AG04449 (cell line): Measurements from ENCODE around the gene VPS26B.

Experiments
- CTCF ChIA-PET: fragments of 350-600 bp; formaldehyde crosslinking; extraction: SDS; loops from one replicate; lab custom pipeline; 2021; ENCODE audit warnings: antibody characterized with exemption; lab: Yijun Ruan, JAX
- POLR2A ChIA-PET: fragments of 400-600, 350-600 bp; formaldehyde crosslinking; extraction: SDS; loops from one replicate; lab custom pipeline; 2020; ENCODE audit warnings: antibody characterized with exemption, inconsistent platforms; lab: Yijun Ruan, JAX
- DNase-seq: peaks from one replicate; pipeline ENCODE4 v3.0.0-alpha.2; 2010; ENCODE audit warnings: low read depth, low spot score
- H3K4me3 ChIP-seq: 2 replicates; pipeline ENCODE4 v1.5.1; 2011; ENCODE audit warnings: low read depth, mild to moderate bottlenecking, control low read depth, low read length
- TF ChIP-seq, protein P1 (sequence below): IDR thresholded peaks from one replicate; pipeline ENCODE4 v1.5.1; 2011; ENCODE audit warnings: mild to moderate bottlenecking, moderate library complexity, low read length, control low read depth, inconsistent platforms; ENCODE audit not compliant: insufficient read depth; ENCODE audit errors: missing control alignments

Gene VPS26B

GRCh38 chr11:134236834-134237556 is 12.5 kb downstream of the VPS26B start:
- ChIA-PET POLR2A (no interaction called here), CTCF (interaction anchor here (0.8 to 2.0 kb wide), 2 partner anchors 20 to 25 kb away, joined by 3 to 7 read pairs; no protein-coding TSS in a partner anchor)
- no peak overlapping the region for H3K4me3 ChIP-seq
- no peak for DNase-seq
- TF ChIP-seq, protein P1, sequence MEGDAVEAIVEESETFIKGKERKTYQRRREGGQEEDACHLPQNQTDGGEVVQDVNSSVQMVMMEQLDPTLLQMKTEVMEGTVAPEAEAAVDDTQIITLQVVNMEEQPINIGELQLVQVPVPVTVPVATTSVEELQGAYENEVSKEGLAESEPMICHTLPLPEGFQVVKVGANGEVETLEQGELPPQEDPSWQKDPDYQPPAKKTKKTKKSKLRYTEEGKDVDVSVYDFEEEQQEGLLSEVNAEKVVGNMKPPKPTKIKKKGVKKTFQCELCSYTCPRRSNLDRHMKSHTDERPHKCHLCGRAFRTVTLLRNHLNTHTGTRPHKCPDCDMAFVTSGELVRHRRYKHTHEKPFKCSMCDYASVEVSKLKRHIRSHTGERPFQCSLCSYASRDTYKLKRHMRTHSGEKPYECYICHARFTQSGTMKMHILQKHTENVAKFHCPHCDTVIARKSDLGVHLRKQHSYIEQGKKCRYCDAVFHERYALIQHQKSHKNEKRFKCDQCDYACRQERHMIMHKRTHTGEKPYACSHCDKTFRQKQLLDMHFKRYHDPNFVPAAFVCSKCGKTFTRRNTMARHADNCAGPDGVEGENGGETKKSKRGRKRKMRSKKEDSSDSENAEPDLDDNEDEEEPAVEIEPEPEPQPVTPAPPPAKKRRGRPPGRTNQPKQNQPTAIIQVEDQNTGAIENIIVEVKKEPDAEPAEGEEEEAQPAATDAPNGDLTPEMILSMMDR: no peak

DNA sequence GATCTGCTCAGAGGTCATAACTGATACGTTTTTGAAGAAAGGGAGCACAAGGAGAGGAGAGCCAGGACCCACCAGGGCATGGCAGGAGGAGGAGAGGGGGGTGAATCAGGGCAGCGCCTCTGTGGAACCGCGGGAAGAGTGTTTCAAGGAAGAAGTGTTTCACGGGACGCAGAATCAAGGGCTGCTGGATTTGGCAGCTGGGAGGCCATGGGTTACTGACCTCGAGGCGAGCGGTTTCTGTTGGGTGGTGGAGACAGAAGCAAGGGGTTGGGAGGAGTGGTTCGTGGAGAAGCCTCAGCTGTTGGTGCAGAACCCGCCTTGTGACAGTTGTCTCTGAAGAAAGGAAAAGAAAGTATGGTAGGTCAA is 13.1 kb downstream of the VPS26B start:
- no peak for DNase-seq
- TF ChIP-seq, protein P1: no peak
- no peak overlapping the region for H3K4me3 ChIP-seq
- ChIA-PET CTCF (interaction anchor here (0.8 to 2.0 kb wide), 2 partner anchors 19 to 24 kb away, joined by 3 to 7 read pairs; no protein-coding TSS in a partner anchor), POLR2A (no interaction called here)

GRCh38 chr11:134238956-134239355 is 14.5 kb downstream of the VPS26B start:
- no peak for DNase-seq
- CTCF ChIA-PET: interaction anchor here (0.8 to 1.5 kb wide), 6 partner anchors 9 to 189 kb away, joined by 3 to 5 read pairs (median 3); partner anchors contain the start of gene VPS26B
- TF ChIP-seq, protein P1: no peak
- no peak overlapping the region for H3K4me3 ChIP-seq
- POLR2A ChIA-PET: no interaction called here

- ChIA-PET POLR2A (no interaction called here), CTCF (interaction anchor here (1.0 kb wide), 1 partner anchor 9 kb away, joined by 4 read pairs; no protein-coding TSS in a partner anchor)
- H3K4me3 ChIP-seq: no peak overlapping the region
- TF ChIP-seq, protein P1: no peak
- no peak for DNase-seq
Observed at GRCh38 chr11:134240592-134240991, 16.1 kb downstream of the VPS26B start.

GRCh38 chr11:134242376-134242775 is 17.9 kb downstream of the VPS26B start:
- DNase-seq: no peak
- no peak overlapping the region for H3K4me3 ChIP-seq
- POLR2A ChIA-PET: no interaction called here
- CTCF ChIA-PET: interaction anchor here (0.9 kb wide), 1 partner anchor 9 kb away, joined by 3 read pairs; no protein-coding TSS in a partner anchor
- TF ChIP-seq, protein P1: no peak

DNA sequence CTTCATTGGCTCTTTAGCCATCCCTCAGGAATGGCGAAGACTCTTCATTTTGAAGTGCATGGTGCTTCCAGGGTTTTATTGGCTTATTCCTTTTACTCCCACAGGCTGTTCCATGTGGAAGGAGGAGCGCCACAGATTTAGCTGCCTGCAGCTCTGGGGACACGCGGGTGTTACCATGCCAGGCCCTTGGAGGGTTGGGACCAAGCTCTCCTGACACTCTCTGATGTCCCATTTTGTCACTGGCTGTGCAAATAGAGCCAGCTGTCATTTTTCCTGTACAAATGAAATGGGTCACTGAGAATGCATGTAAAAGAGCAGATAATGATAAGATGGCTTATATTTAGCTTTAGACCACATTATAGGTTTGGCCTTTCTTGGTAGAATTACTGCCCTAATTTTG is 19.4 kb downstream of the VPS26B start:
- no peak overlapping the region for H3K4me3 ChIP-seq
- POLR2A ChIA-PET: interaction anchor here (1.6 kb wide), 1 partner anchor 19 kb away, joined by 4 read pairs; the partner anchor contains the start of gene VPS26B
- DNase-seq: no peak
- CTCF ChIA-PET: interaction anchor here (0.8 to 1.6 kb wide), 8 partner anchors 10 to 105 kb away, joined by 3 to 7 read pairs (median 4); partner anchors contain the start of gene VPS26B
- TF ChIP-seq, protein P1: no peak
